ENCODE measurements around the gene TSPAN4.

TSPAN4 gene

DNA sequence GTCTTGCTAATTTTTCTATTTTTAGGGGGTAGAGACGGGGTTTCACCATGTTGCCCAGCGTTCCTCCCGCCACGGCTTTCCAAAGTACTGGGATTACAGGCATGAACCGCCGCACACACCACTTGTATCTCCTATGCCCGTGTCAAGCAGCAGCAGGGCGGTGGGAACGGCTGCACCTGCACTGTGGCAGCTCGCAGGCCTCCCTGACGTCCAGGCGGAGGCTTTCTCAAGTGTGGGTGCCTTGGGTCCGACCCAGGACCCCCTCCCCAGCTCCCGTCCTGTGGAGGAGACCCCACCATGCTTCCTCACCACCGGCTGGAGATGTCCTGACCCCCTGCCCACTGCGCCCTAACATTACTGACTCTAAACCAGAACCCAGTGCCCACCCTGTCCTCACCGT lies 25.7 kb downstream of the TSPAN4 start:
- no peak for DNase-seq
- intact Hi-C loops (cut with DNase I) = no loop called here

DNA sequence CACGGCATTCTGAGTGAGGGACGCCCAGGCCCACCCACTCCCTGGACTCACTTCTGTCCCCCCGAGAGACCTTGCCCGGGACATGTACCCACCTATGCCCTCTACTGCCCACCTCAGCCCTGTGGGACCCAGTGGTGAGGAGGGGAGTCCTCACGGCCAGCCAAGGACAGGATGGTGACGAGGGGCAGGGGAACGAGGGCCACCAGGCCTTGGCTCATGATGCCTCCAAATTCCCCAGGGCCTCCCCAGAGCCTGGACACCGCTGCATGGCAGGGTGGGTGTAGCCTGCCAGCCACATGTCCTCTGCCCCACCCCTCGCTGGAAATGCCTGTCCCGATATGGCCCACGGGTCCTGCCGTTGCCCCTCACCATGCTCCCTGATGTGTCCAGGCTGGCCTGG lies 26.1 kb downstream of the TSPAN4 start:
- intact Hi-C loops (cut with DNase I) = no loop called here
- DNase-seq = no peak

DNA sequence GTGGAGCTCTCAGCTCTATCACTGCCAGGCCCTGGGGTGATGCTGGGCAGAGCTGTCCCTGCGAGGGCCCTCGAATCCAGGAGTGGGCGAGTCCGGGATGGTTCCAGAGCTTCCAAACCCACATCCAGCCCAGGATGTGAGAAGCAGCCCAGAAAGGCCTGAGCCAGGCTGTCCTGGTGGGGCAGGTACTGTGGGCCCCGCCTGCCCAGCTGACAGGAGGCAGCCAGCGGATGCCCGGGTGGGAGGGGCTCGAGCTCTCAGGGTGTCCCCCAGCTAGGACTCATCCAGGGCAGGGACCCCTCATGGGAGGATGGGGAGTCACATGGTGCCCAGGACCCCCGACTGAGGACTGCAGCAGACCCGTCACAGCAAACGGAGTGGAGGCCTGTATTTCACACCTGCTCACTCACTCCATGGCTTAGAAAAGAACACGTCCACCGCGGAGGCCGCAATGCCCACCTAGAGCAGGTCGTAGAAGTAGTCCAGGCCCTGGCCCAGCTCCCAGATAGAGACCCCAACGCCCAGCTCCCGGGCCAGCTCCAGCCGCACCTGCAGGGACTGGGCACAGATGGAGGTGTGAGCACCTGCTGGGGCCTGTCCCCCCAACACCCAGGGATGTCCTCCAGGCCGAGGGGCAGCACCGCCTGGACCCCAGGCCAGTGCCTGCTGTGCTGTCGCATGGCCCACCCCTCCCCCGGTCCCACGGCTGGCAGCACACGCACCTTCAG lies 26.9 kb downstream of the TSPAN4 start:
- DNase-seq = no peak
- intact Hi-C loops (cut with DNase I) = no loop called here

DNA sequence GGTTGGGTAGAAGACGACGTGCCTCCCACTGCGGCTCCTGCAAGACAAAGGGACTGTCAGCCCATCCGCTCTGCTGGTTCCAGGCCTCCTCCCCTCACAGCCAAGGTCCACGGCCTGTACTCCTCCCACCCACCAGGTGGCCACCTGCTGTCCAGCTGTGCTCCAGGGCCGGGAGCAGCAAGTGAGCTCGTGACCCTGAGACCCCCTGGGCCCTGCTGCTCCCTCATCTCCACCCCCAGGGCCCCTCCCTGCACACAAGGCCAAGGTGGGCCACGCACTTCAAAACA lies 27.4 kb downstream of the TSPAN4 start:
- intact Hi-C loops (cut with DNase I) = no loop called here
- DNase-seq = no peak

DNA sequence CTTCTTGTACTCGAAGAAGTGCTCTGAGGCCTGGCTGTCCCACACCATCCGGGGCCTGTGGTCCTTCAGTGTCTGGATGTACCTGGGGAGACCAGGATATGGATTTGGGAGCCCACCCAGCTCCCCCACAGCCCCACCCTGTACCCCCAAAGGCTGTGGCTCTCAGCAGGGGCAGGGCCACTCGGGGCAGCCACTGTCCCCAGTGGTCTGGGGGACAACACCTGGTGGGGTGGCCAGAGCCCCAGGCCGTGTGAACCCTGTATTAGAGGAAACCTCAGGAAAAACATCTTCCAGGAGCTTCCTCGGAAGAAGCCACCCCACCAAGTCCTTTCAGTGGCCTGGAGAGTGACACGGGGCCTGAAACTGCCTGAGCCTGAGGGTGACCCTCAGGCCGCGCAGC lies 27.8 kb downstream of the TSPAN4 start:
- intact Hi-C loops (cut with DNase I) = no loop called here
- DNase-seq = no peak

DNA sequence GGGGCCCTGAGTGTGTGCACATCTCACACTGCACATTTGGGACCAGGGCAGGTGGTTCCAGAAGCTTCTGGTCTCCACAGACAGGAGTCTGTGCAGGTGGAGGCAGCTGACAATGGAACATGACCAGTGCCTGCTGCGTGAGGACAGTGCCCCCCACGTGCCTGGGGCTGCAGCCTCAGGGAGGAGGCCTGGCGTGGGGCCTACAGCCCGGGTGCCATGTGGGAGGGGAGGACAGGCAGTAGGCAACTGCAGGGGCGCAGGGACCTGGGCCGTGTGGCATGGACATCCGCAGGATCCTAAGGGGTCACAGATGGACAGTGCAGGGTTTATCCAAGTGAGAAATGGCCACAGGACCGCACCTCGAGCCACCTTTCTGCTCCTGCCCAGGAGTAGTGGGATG lies 28.8 kb downstream of the TSPAN4 start:
- DNase-seq = no peak
- intact Hi-C loops (cut with DNase I) = no loop called here

DNA sequence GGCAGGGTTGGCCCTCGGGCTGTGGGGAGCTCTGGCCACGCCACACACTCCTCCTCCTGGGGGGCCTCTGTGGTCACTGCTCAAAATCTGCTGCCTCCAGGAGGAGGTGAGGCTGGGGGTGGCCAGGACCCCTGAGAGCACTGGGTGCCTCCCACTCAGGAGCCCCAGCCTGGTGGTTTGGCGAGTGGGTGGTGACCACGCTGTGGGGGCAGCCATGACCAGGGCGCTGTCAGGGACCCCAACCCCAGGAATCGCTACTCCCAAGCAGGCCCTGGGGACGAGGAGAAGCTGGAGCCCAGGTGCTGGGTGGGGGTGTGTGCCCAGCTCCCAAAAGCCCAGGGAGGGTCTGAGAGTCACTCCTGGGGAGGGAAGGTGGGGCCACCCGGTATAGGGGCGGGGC lies 30.1 kb downstream of the TSPAN4 start:
- no peak for DNase-seq
- intact Hi-C loops (cut with DNase I) = no loop called here

DNA sequence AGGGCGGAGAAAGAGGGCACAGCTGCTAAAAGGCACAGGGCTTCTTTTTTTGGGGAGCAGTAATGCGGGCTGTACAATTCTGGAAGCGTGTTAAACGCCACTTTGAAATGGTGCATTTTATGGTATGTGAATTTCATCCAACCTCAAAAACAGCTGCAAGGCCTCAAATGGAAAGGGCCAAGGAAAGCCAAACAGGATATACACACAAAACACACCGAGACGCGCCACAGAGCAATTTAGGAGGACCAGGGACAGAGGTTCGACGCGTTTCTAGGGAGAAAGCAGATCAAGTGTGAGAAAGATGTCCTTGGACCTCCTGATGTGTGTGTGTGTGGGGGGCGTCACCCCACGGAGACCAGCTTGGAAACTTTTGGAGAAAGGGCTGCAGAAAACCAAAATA lies 31.1 kb downstream of the TSPAN4 start:
- no peak for DNase-seq
- intact Hi-C loops (cut with DNase I) = no loop called here

DNA sequence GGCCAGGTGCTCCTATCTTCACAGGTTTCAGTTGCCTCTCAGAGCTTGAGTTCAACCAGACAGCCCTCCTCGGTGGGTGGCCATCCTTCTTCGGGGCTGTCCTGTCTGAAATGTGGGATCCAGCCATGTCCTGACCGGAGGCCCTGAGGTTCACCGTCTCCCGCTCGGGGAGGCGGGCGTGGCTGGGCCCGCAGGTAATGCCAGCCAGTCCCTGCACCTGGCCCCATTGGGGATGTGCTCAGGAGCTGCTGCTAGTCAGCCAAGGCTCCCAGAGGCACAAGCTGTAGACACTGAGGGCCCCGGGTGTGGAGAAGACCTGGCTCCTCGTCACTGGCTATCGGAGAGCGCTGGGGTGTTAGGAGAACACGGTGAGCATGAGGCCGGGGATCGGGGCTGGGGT lies 32.6 kb downstream of the TSPAN4 start:
- DNase-seq = no peak
- intact Hi-C loops (cut with DNase I) = no loop called here

DNA sequence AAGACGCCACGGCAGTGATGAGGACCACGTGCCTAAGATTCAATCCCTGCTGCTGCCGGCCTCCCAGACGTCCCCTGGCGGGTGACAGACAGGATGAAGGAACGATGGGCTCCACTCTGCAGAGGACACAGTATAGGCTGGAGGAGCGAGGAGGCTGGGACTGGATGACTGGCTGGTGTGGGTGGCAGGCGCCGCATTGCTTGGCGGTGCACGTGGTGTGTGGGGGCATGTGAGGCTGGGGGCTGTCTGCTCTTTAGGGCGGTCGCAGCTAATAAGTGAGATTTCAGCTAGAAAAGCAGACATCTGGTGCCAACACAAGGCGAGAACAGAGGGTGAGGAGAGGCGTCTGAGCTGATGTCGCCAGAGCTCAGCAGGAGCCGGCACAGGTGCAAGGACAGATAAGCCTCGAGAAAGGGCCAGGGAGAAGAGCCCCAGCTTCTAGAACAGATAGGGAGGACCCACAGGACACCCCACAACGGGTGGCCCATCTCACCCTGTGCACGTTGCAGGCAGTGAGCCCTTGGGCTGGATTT lies 33.2 kb downstream of the TSPAN4 start:
- DNase-seq = peak in 38 of 42 donors; percentile 25 to 82 (median 55)
- intact Hi-C loops (cut with DNase I) = no loop called here

DNA sequence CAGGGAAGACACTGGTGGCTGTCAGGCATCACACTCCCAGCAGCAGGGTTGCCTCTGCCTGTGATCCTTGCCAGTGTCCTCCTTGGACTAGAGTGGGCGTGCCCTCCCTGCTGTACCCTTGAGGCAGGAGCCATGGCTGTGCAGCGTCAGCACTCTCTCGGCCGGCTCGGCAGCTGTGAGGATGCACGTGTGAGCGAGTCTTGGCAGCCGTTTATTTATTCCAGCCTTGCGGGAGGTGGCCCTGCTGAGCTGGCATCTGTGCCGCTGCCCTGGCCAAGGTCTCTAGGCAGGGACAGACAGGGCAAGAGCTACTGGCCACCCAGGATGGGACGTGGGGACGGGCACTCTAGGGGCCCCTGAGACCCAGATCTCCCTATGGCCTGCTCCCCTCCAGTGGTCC lies 33.9 kb downstream of the TSPAN4 start:
- DNase-seq = peak in 27 of 42 donors; percentile 25 to 70 (median 44)
- intact Hi-C loops (cut with DNase I) = no loop called here

DNA sequence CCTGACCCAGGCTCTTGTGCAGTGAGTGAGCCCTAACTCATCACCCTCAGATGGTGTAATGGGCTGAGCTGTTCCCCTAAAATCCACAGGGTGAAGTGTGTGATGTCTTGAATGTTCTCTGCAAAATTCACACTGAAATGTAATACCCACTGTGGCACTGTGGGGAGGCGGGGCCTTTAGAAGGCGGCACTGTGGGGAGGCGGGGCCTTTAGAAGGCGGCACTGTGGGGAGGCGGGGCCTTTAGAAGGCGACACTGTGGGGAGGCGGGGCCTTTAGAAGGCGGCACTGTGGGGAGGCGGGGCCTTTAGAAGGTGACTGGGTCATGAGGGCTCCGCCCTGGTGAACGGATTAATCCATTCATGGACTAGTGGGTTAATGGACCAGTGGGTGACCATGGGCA lies 34.9 kb downstream of the TSPAN4 start:
- intact Hi-C loops (cut with DNase I) = no loop called here

DNA sequence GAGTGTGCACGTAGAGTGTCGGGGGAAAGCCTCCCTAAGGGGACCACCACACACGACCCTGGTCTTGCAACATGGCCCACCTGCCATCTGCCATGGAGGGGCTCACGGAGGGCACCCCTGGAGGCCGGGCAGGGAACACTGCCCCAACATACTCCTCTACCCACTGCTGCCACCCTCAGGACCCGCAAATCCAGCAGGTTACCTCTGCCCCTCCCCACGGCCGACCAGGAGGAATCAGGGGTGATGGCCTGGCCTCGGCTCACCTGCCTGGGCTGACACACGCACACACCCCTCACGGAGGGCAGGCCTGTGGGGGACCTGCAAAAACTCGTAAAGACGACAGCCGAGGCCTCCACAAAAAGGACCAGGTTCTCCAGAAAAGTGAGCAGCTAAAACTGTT lies 37.8 kb downstream of the TSPAN4 start:
- DNase-seq = no peak
- intact Hi-C loops (cut with DNase I) = no loop called here

More for the DNA sequence above, 34.9 kb downstream of the TSPAN4 start:
- no peak for DNase-seq

DNA sequence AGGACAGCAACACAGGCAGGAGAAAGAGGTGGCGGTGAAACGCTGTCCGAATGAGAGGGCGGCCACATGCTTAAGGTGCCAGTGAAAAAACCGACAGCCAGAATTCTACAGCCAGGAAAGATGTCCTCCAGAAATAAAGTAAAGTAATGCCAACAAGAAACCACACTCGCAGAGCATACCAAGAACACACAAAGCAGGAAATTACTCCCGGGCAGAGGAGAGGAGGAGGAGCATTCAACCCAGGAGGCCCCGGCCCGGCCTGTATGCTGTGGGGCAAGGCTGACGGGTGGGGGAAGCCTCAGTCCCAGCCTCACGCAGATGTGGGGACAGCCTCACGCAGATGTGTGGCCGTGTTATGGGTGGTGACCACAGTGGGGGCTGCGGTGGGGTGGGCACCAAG lies 39.9 kb downstream of the TSPAN4 start:
- intact Hi-C loops (cut with DNase I) = no loop called here
- DNase-seq = no peak

DNA sequence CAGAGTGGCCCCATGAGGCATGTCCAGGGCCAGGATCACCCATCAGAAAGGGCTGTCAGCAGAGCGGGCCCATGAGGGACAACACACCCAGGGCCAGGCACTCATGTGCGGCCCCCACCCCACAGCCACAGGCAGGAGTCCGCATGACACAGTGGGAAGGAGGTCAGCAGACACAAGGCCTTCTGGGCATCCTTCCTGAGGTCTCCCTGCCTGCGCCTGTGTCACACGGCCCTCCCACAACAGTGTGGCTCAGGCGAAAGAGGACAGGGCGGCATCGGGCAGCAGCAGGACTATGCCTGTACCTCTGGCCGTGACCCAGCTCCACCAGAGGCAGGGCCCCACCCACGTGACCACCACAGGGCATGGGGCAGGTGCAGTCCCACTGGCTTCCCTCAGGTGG lies 40.9 kb downstream of the TSPAN4 start:
- intact Hi-C loops (cut with DNase I) = no loop called here
- DNase-seq = no peak

DNA sequence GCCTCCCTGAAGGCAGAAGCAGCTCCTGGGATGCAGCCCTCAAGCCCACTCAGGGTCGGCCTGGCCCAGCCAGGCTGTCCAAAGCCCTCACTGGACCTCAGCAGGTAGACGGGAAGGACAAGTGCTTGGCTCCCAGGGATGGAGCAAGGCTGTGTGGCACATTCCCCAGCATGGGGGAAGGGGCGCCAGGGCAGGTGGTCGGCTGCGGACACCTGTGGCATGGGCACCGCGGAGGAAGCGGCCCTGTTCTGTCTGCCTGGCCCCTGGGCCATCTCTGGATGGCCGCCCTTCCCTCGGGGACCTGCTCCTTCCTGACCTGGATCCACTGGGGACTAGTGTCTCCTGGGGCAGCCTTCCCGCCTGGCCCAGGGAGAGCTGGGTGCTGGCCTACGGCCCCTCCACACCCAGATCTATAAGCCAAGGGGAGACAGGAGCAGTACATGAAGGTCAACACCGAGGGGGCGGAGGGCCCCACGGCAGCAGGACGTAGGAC lies 42.0 kb downstream of the TSPAN4 start:
- no peak for DNase-seq
- intact Hi-C loops (cut with DNase I) = no loop called here

DNA sequence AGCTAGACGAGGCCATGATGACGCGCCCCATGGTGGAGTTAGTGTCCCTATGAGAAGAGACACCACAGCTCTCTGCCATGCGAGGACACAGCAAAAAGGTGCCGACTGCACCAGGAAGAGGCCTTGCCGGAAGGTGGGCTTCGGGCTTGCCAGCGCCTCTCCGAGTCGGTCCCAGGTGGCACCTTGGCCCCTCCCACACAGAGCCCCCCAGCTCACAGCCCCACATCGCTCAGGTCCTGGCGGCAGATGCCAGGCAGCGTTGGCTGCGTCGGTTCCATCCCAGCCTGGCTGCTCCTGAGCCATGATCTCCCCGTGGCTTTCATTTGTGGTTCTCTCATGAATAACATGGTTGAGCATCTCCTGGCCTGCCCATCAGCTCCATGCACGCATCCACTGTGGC lies 43.9 kb downstream of the TSPAN4 start:
- DNase-seq = no peak
- intact Hi-C loops (cut with DNase I) = no loop called here

DNA sequence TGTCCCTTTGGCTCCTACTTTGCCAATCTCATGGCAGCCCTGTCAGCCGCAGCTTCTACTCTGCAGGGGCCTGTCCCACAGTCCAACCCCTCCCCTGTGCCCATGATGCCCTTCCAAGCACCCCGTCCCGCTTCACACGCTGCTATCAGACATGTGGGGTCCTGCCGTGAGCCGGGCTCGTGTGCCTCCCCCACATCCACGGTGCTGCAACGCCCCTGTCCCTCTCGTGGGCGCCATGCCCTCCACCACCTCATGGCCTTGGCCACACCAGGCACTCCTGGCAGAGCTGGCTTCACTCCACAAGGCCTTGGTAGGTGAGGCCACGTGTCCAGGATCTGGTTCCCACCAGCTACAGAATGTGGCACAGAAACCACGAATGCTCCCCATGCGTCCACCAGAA lies 44.9 kb downstream of the TSPAN4 start:
- intact Hi-C loops (cut with DNase I) = no loop called here
- DNase-seq = no peak

DNA sequence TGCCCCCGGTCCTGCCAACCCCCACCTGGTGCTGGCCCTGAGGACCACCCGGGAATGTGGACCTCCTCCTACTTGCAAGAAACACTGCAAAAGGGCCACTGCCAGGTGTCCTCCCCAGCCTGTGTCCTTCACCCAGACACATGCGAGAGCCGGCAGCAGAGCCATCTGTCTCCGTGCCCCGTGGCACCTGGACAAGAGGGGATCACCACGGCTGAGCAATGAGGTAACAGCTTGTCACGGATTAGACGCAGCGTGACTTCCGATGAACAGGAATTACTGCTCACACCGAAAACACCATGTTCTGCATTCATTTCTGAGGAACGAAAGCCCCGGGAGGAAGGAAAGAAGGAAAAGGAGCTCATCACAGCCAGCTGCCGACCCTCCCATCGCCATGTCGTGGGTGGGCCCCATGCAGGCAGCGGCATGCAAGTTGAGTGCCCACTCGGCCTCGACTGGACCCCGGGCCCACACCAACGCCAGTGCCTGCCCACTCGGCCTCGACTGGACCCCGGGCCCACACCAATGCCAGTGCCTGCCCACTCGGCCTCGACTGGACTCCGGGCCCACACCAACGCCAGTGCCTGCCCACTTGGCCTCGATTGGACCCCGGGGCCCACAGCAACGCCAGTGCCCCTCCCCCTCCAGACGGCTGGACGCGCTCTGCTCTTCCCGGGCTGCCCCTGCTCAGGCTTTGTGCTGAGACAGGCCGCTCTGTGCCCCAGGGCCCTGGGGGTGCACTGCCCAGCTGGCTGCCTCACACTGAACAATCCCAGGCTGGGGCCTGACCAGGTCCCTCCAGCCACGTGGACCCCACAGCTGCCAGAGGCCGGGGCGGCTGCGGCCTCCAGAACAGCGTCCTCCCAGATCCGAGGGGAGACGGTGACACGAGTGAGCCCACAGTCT lies 45.9 kb downstream of the TSPAN4 start:
- intact Hi-C loops (cut with DNase I) = no loop called here
- DNase-seq = peak in 10 of 42 donors; percentile 13 to 74 (median 37)

DNA sequence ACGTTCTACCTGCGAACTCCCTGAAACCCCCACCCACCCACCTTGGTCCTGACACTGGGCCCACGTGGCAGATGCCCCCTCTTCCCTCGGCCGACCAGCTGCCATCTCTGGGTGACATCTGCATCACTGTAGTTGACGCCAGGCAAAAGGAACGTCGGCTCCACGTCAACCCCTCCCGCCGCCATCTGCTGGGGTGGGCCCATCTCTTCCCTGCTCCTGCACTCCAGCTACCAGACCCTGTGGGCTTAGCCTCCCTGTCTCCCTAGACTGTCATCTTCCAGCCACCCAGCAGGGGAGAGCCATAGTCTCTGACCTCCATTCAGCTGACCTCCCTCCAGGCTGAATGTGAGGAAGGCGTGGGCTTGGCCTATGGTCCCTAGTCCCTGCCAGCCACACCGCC lies 46.6 kb downstream of the TSPAN4 start:
- DNase-seq = no peak
- intact Hi-C loops (cut with DNase I) = no loop called here
